Hepatocyte (in vitro differentiated cells): Measurements from ENCODE around the gene PPBP. TPM values are rescaled to one million over a fixed set of nuclear protein-coding genes. Genes with fewer than 3 reads are reported as not detected.
A peak's percentile ranks its signal among the peaks of the same experiment; 100 is the strongest.

ENCODE experiments used
- DNase-seq: peaks from one replicate; pipeline ENCODE4 v3.0.0-alpha.2; 2016; ENCODE audit warnings: low spot score
- H2AFZ ChIP-seq: fragments of 200-600 bp; sonication (generic); 2 replicates; pipeline ENCODE4 v1.6.0; 2016; ENCODE audit warnings: antibody characterized with exemption, mild to moderate bottlenecking
- H3K27ac ChIP-seq: fragments of 200-600 bp; sonication (generic); 2 replicates; pipeline ENCODE4 v1.5.1; 2016; ENCODE audit warnings: mild to moderate bottlenecking
- H3K27me3 ChIP-seq: fragments of 200-600 bp; sonication (generic); 2 replicates; pipeline ENCODE4 v1.6.1; 2016
- H3K36me3 ChIP-seq: fragments of 200-600 bp; sonication (generic); replicated peaks from 2 replicates; pipeline ENCODE4 v1.5.1; 2016; ENCODE audit warnings: low read depth; ENCODE audit not compliant: insufficient read depth
- H3K4me1 ChIP-seq: fragments of 200-600 bp; sonication (generic); 2 replicates; pipeline ENCODE4 v1.5.1; 2016; ENCODE audit warnings: mild to moderate bottlenecking, moderate library complexity; ENCODE audit not compliant: insufficient read depth
- H3K4me2 ChIP-seq: fragments of 200-600 bp; sonication (generic); 2 replicates; pipeline ENCODE4 v1.6.0; 2016
- H3K4me3 ChIP-seq: fragments of 200-600 bp; sonication (generic); 2 replicates; pipeline ENCODE4 v1.5.1; 2016; ENCODE audit warnings: mild to moderate bottlenecking
- H3K79me2 ChIP-seq: fragments of 200-600 bp; sonication (generic); 2 replicates; pipeline ENCODE4 v1.6.0; 2017; ENCODE audit warnings: mild to moderate bottlenecking
- H3K9me2 ChIP-seq: fragments of 200-600 bp; sonication (generic); replicated peaks from 2 replicates; pipeline ENCODE4 v1.6.0; 2017; ENCODE audit warnings: mild to moderate bottlenecking; ENCODE audit not compliant: insufficient read depth
- H3K9me3 ChIP-seq: fragments of 200-600 bp; sonication (generic); 2 replicates; pipeline ENCODE4 v1.5.1; 2016; ENCODE audit warnings: low read depth, mild to moderate bottlenecking
- H4K20me1 ChIP-seq: fragments of 200-600 bp; sonication (generic); 2 replicates; pipeline ENCODE4 v1.6.0; 2016; ENCODE audit warnings: mild to moderate bottlenecking; ENCODE audit not compliant: insufficient read depth, poor library complexity, severe bottlenecking
- EZH2 ChIP-seq: fragments of 200-600 bp; sonication (generic); IDR thresholded peaks from 2 replicates; pipeline ENCODE4 v1.6.1; 2016; ENCODE audit warnings: antibody characterized with exemption, mild to moderate bottlenecking, borderline replicate concordance
- EZH2phosphoT487 ChIP-seq: fragments of 200-600 bp; sonication (generic); IDR thresholded peaks from one replicate; pipeline ENCODE4 v1.6.1; 2018; ENCODE audit warnings: antibody characterized with exemption, mild to moderate bottlenecking, low read depth, moderate library complexity; ENCODE audit not compliant: unreplicated experiment, severe bottlenecking
- WGBS: methylation state at CpG from one replicate; pipeline ENCODE4 v1.1.6; 2016; ENCODE audit warnings: low lambda C conversion rate; ENCODE audit errors: missing lambda C conversion rate; 5-methylcytosine and 5-hydroxymethylcytosine counted together
- polyA plus RNA-seq: library from polyadenylated mRNA; unstranded; fragments of >200 nt; fragmentation: Nextera tagmentation; extraction: Ambion mirVana; gene quantifications from 2 replicates; pipeline ENCODE4 v1.2.1, GENCODE V29; 2016
- total RNA-seq: library from RNA; depleted of rRNA; stranded (reverse); fragments of >200 nt; gene quantifications from 2 replicates; pipeline ENCODE4 v1.2.3, GENCODE V29; 2014
- TF ChIP-seq, protein P1 (sequence below): fragments of 200-600 bp; sonication (generic); IDR thresholded peaks from 2 replicates; pipeline ENCODE4 v1.5.1; 2016; ENCODE audit warnings: antibody characterized with exemption, mild to moderate bottlenecking; ENCODE audit not compliant: poor library complexity

The PPBP gene
- total and polyA plus RNA-seq, 2 experiments from 2014 or later: 1.2 TPM; not detected in 1

DNA sequence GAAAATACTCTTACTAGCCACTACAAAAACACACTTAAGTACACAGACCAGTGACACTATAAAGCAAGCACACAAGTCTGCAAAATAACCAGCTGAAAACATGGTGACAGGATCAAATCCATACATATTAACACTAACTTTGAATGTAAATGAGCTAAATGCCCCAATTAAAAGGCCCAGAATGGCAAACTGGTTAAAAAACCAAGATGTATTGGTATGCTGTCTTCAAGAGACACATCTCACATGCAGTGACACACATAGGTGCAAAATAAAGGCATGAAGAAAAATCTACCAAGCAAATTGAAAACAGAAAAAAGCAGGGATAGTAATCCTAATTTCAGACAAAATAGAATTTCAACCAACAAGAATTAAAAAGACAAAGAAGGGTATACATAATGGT lies 17.0 kb downstream of the PPBP start:
- Histone ChIP-seq H3K27ac (no peak overlapping the region), H3K79me2 (no peaks in the 10 kb centered on the region), H3K27me3 (no peaks in the 10 kb centered on the region), H3K9me3 (no peaks in the 10 kb centered on the region), H3K4me2 (no peak overlapping the region), H3K9me2 (no peaks in the 10 kb centered on the region), H3K4me3 (no peak overlapping the region), H3K4me1 (no peaks in the 10 kb centered on the region), H2AFZ (no peak overlapping the region), H4K20me1 (no peaks in the 10 kb centered on the region), H3K36me3 (no peaks in the 10 kb centered on the region)
- DNase-seq: no peak
- TF ChIP-seq, protein P1, sequence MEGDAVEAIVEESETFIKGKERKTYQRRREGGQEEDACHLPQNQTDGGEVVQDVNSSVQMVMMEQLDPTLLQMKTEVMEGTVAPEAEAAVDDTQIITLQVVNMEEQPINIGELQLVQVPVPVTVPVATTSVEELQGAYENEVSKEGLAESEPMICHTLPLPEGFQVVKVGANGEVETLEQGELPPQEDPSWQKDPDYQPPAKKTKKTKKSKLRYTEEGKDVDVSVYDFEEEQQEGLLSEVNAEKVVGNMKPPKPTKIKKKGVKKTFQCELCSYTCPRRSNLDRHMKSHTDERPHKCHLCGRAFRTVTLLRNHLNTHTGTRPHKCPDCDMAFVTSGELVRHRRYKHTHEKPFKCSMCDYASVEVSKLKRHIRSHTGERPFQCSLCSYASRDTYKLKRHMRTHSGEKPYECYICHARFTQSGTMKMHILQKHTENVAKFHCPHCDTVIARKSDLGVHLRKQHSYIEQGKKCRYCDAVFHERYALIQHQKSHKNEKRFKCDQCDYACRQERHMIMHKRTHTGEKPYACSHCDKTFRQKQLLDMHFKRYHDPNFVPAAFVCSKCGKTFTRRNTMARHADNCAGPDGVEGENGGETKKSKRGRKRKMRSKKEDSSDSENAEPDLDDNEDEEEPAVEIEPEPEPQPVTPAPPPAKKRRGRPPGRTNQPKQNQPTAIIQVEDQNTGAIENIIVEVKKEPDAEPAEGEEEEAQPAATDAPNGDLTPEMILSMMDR: no peak
- TF ChIP-seq EZH2phosphoT487 (no peak), EZH2 (no peak)

- WGBS: 84% methylated on average over 1 of the region's 1 CpG
- Histone ChIP-seq H3K79me2 (no peaks in the 10 kb centered on the region), H3K4me1 (no peaks in the 10 kb centered on the region), H4K20me1 (no peaks in the 10 kb centered on the region), H3K27me3 (no peaks in the 10 kb centered on the region), H3K4me3 (no peak overlapping the region), H3K36me3 (no peaks in the 10 kb centered on the region), H3K27ac (no peak overlapping the region), H2AFZ (no peak overlapping the region), H3K4me2 (no peak overlapping the region), H3K9me2 (no peaks in the 10 kb centered on the region), H3K9me3 (no peaks in the 10 kb centered on the region)
- TF ChIP-seq EZH2phosphoT487: no peak
- no peak for DNase-seq
Measured at GRCh38 chr4:73970011-73970410, 18.0 kb downstream of the PPBP start.

GRCh38 chr4:73967866-73968265 lies 20.1 kb downstream of the PPBP start:
- DNase-seq: no peak
- Histone ChIP-seq H3K4me2 (no peak overlapping the region), H4K20me1 (no peaks in the 10 kb centered on the region), H3K36me3 (no peaks in the 10 kb centered on the region), H3K79me2 (no peaks in the 10 kb centered on the region), H3K27me3 (no peaks in the 10 kb centered on the region), H3K9me2 (no peaks in the 10 kb centered on the region), H3K4me1 (no peaks in the 10 kb centered on the region), H3K4me3 (no peak overlapping the region), H3K9me3 (no peaks in the 10 kb centered on the region), H3K27ac (no peak overlapping the region), H2AFZ (no peak overlapping the region)
- TF ChIP-seq EZH2 (no peak), EZH2phosphoT487 (no peak)
- TF ChIP-seq, protein P1: no peak

GRCh38 chr4:73964862-73965611 lies 23.0 kb downstream of the PPBP start:
- Histone ChIP-seq H4K20me1 (no peaks in the 10 kb centered on the region), H3K27me3 (no peaks in the 10 kb centered on the region), H3K79me2 (no peaks in the 10 kb centered on the region), H3K9me2 (no peaks in the 10 kb centered on the region), H2AFZ (no peak overlapping the region), H3K4me1 (no peaks in the 10 kb centered on the region), H3K27ac (no peak overlapping the region), H3K9me3 (no peaks in the 10 kb centered on the region), H3K4me2 (no peak overlapping the region), H3K36me3 (no peaks in the 10 kb centered on the region), H3K4me3 (no peak overlapping the region)
- 58% methylated on average over 7 of the region's 7 CpGs for WGBS
- no peak for TF ChIP-seq EZH2phosphoT487
- TF ChIP-seq, protein P1: peak; percentile 30
- TF ChIP-seq EZH2: no peak
- peak; percentile 41 for DNase-seq
